Measurements from ENCODE around the gene RFC4. TPM values are rescaled to one million over a fixed set of nuclear protein-coding genes. Genes with fewer than 3 reads are reported as not detected.

Gene RFC4
- total RNA-seq, 1 donor from 2014 or later: 22.0 TPM

DNA sequence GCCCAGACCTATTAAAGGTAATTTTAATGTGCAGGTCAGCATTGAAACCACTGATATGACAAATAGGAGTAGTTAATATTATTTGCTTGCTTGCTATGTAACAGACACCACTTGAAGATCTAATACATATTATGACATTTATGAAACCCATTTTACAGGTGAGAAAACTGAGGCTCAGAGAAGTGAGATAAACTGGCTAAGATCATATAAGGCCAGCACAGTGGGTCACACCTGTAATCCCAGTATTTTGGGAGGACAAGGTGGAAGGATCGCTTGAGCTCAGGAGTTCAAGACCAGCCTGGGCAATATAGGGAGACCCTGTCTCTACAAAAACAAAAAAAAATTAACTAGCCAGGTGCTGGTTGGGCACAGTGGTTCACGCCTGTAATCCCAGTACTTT lies 56.0 kb downstream of the RFC4 start:
- no peak for DNase-seq (ENCODE audit: low read depth)

DNA sequence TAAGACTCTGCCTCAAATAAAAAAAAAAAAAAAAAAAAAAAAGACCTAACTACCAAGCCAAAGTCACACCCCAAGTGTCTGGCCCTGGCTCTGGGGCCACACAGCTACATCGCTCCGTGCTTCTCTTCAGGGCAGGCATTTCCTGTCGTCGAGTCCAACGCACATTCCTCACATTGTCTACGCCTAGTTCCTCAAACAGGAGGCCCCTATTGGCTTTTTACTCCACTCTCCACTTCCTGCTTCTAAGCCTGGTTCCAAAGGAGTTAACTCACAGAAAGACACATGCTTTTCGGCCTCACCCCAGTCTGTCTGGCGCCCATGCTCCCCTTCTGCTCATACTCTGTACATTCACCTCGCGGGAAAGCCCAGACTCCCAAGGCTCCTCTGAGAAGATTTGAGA lies 60.3 kb downstream of the RFC4 start:
- peak; percentile 54 for DNase-seq (ENCODE audit: low read depth)

DNA sequence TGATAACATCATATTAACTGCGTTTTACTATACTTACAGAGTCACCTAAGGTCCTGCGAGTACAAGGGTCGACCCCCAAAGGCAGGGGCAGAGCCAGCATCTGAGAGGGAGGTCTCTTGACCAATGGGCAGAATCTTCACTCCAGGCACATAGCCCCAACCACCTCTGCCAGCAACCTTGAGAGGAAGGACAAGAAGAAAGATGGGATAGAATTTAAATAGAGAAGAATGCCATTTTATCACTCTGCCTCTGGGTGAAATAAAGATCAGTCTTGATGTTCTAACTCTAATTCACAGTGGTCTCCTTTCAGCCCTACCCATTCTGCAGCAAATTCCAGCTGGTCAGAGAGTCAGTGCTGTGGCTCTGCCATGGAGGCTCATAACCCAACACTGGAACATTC lies 62.6 kb downstream of the RFC4 start:
- DNase-seq (ENCODE audit: low read depth): no peak

DNA sequence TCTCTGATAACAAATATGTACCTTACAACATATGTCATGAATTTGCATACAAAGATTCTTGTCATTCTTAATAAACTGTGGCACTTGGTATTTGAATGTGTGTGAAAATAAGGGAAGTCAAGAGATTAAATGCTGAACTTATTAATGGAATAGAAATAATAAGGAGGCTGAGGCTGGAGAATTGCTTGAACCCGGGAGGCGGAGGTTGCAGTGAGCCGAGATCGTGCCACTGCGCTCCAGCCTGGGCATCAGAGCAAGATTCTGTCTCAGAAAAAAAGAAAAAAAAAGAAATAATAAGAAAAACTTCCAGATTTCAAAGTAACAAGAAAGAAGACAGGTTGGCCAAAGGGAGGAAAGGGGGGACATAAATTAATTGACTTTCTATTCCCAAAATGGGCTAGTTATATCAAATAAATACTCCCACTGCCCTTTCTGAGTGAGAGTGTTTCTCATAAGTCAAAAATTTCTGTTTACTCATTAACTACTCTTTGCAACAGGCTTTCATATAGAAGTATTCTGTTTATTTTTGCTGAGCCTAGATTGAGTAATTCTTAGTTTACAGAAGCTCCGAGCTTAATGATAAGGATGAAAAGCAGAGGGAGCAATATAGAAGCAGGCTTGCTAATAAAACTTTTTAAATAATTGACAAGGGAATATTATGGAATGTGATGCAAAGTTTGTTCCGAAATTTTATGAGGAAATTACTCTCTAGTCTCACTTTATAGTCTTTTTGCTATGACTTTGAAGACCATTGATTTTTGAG lies 63.5 kb downstream of the RFC4 start:
- DNase-seq (ENCODE audit: low read depth): peak; percentile 56

Other genes with a start within 250 kb of the RFC4 start
- 15.5 and 16.0 TPM in 2 replicates for gene TBCCD1, start 239.1 kb downstream of the RFC4 start, total RNA-seq
- 57.9 and 62.9 TPM in 2 replicates for gene DNAJB11, start 235.8 kb downstream of the RFC4 start, total RNA-seq
- not detected in 2 replicates for gene AHSG, start 193.4 kb downstream of the RFC4 start, total RNA-seq
- gene FETUB, start 166.1 kb downstream of the RFC4 start, total RNA-seq: not detected in 2 replicates
- gene HRG, start 140.5 kb downstream of the RFC4 start, total RNA-seq: 0.15 TPM in 1 of 2 replicates, not detected in the other
- gene KNG1, start 89.1 kb downstream of the RFC4 start, total RNA-seq: 0.99 TPM in 1 of 2 replicates, not detected in the other
- 725 and 842 TPM in 2 replicates for gene EIF4A2, start 22.9 kb downstream of the RFC4 start, total RNA-seq
- not detected in 2 replicates for gene ADIPOQ, start 36.2 kb upstream of the RFC4 start, total RNA-seq
- 14.6 and 40.3 TPM in 2 replicates for gene ST6GAL1, start 124.0 kb upstream of the RFC4 start, total RNA-seq